Subcutaneous abdominal adipose tissue (tissue), 5 donors: Measurements from ENCODE around the gene GANC.

Experiments
- H3K27ac ChIP-seq: one replicate; pipeline ENCODE4 v1.7.0; 2013; ENCODE audit warnings: low read depth, mild to moderate bottlenecking, inconsistent platforms, low read length, moderate library complexity
- H3K27me3 ChIP-seq, 5 donors: one replicate each; pipeline ENCODE4 v1.7.0; 2013; ENCODE audit warnings: low read length in 5 of 5, inconsistent platforms in 1 of 5; ENCODE audit not compliant: control insufficient read depth in 5 of 5, insufficient read depth in 4 of 5
- H3K36me3 ChIP-seq, 5 donors: one replicate each; pipeline ENCODE4 v1.7.0; 2013; ENCODE audit warnings: low read length in 5 of 5; ENCODE audit not compliant: control insufficient read depth in 5 of 5, insufficient read depth in 5 of 5
- H3K4me1 ChIP-seq, 5 donors: one replicate each; pipeline ENCODE4 v1.7.0; 2013; ENCODE audit warnings: low read length in 5 of 5, mild to moderate bottlenecking in 3 of 5, moderate library complexity in 1 of 5; ENCODE audit not compliant: control insufficient read depth in 5 of 5, insufficient read depth in 5 of 5
- H3K4me3 ChIP-seq, 5 donors: one replicate each; pipeline ENCODE4 v1.7.0; 2013; ENCODE audit warnings: low read length in 5 of 5, low read depth in 1 of 5
- H3K9ac ChIP-seq, 5 donors: one replicate each; pipeline ENCODE4 v1.7.0; 2013; ENCODE audit warnings: low read length in 5 of 5, mild to moderate bottlenecking in 4 of 5, moderate library complexity in 3 of 5
- H3K9me3 ChIP-seq, 5 donors: one replicate each; pipeline ENCODE4 v1.7.0; 2013; ENCODE audit warnings: low read length in 5 of 5; ENCODE audit not compliant: control insufficient read depth in 5 of 5
- donor health status: healthy.
- donor health status: healthy.
- donor health status: healthy.
- donor health status: healthy.
- donor health status: healthy.

Gene GANC

GRCh38 chr15:42264795-42265194, 8.2 kb upstream of the GANC start:
- Histone ChIP-seq H3K4me1 (peaks cover 0 to 6% (median 0%) of the 10 kb centered on the region in 5 donors), H3K27me3 (no peaks in the 10 kb centered on the region), H3K9me3 (no peaks in the 10 kb centered on the region), H3K36me3 (peaks cover 49 to 71% (median 55%) of the 10 kb centered on the region in 5 donors), H3K9ac (no peak overlapping the region), H3K4me3 (no peak overlapping the region), H3K27ac (no peak overlapping the region)

- H3K27ac ChIP-seq = no peak overlapping the region
- H3K27me3 ChIP-seq = no peaks in the 10 kb centered on the region
- H3K4me1 ChIP-seq = peaks cover 0 to 26% (median 18%) of the 10 kb centered on the region in 5 donors
- no peaks in the 10 kb centered on the region for H3K9me3 ChIP-seq
- no peak overlapping the region for H3K9ac ChIP-seq
- H3K36me3 ChIP-seq = peaks cover 34 to 50% (median 41%) of the 10 kb centered on the region in 5 donors
- H3K4me3 ChIP-seq = no peak overlapping the region
Observed at GRCh38 chr15:42267286-42267685, 5.7 kb upstream of the GANC start.

- H3K4me1 ChIP-seq = peaks cover 0 to 48% (median 45%) of the 10 kb centered on the region in 5 donors
- H3K36me3 ChIP-seq = peaks cover 12 to 22% (median 18%) of the 10 kb centered on the region in 5 donors
- no peak overlapping the region for H3K27ac ChIP-seq
- H3K27me3 ChIP-seq = no peaks in the 10 kb centered on the region
- H3K9ac ChIP-seq = peak overlapping the region in 1 of 5 donors; percentile 6
- no peaks in the 10 kb centered on the region for H3K9me3 ChIP-seq
- no peak overlapping the region for H3K4me3 ChIP-seq
Observed at GRCh38 chr15:42270551-42270950, 2.5 kb upstream of the GANC start.

- Histone ChIP-seq H3K4me3 (no peak overlapping the region), H3K27ac (no peak overlapping the region)
Observed at GRCh38 chr15:42270996-42271395, 2.0 kb upstream of the GANC start.

GRCh38 chr15:42273900-42274701, 1.1 kb downstream of the GANC start:
- Histone ChIP-seq H3K4me1 (peaks cover 2 to 51% (median 49%) of the 10 kb centered on the region in 5 donors), H3K27me3 (no peaks in the 10 kb centered on the region), H3K4me3 (peak overlapping the region; percentile 86 to 99 (median 97)), H3K9ac (peak overlapping the region; percentile 91 to 97 (median 95)), H3K9me3 (no peaks in the 10 kb centered on the region), H3K36me3 (peaks cover 1 to 8% (median 6%) of the 10 kb centered on the region in 5 donors), H3K27ac (peak overlapping the region; percentile 100)

More at GRCh38 chr15:42270996-42271395, 2.0 kb upstream of the GANC start:
- no peaks in the 10 kb centered on the region for H3K9me3 ChIP-seq
- H3K4me1 ChIP-seq = peaks cover under 1 to 53% (median 49%) of the 10 kb centered on the region in 5 donors
- peak overlapping the region in 3 of 5 donors; percentile 6 to 59 (median 35) for H3K9ac ChIP-seq
- peaks cover 9 to 21% (median 14%) of the 10 kb centered on the region in 5 donors for H3K36me3 ChIP-seq
- H3K27me3 ChIP-seq = no peaks in the 10 kb centered on the region

- peak overlapping the region; percentile 86 to 99 (median 97) for H3K4me3 ChIP-seq
- H3K36me3 ChIP-seq = peaks cover 7 to 13% (median 11%) of the 10 kb centered on the region in 5 donors
- H3K27me3 ChIP-seq = no peaks in the 10 kb centered on the region
- peaks cover 2 to 51% (median 49%) of the 10 kb centered on the region in 5 donors for H3K4me1 ChIP-seq
- peak overlapping the region; percentile 91 to 97 (median 95) for H3K9ac ChIP-seq
- peak overlapping the region; percentile 100 for H3K27ac ChIP-seq
- no peaks in the 10 kb centered on the region for H3K9me3 ChIP-seq
Observed at GRCh38 chr15:42274702-42274989, 1.6 kb downstream of the GANC start.

GRCh38 chr15:42275780-42276391, 2.9 kb downstream of the GANC start:
- H3K36me3 ChIP-seq = peaks cover 15 to 26% (median 19%) of the 10 kb centered on the region in 5 donors
- peak overlapping the region; percentile 1 to 97 (median 94) for H3K9ac ChIP-seq
- peak overlapping the region; percentile 100 for H3K27ac ChIP-seq
- H3K4me3 ChIP-seq = peak overlapping the region; percentile 29 to 99 (median 91)
- H3K27me3 ChIP-seq = no peaks in the 10 kb centered on the region
- H3K4me1 ChIP-seq = peaks cover 2 to 46% (median 42%) of the 10 kb centered on the region in 5 donors
- no peaks in the 10 kb centered on the region for H3K9me3 ChIP-seq

GRCh38 chr15:42276762-42277161, 3.8 kb downstream of the GANC start:
- Histone ChIP-seq H3K4me3 (no peak overlapping the region), H3K9me3 (no peaks in the 10 kb centered on the region)

GRCh38 chr15:42279234-42279723, 6.3 kb downstream of the GANC start:
- Histone ChIP-seq H3K9ac (no peak overlapping the region), H3K9me3 (no peaks in the 10 kb centered on the region), H3K4me3 (no peak overlapping the region), H3K27ac (no peak overlapping the region), H3K27me3 (no peaks in the 10 kb centered on the region), H3K4me1 (peaks cover 2 to 20% (median 19%) of the 10 kb centered on the region in 5 donors), H3K36me3 (peaks cover 20 to 50% (median 33%) of the 10 kb centered on the region in 5 donors)

More at GRCh38 chr15:42276762-42277161, 3.8 kb downstream of the GANC start:
- H3K4me1 ChIP-seq = peaks cover 2 to 38% (median 34%) of the 10 kb centered on the region in 5 donors
- peaks cover 14 to 34% (median 24%) of the 10 kb centered on the region in 5 donors for H3K36me3 ChIP-seq
- H3K9ac ChIP-seq = no peak overlapping the region
- H3K27me3 ChIP-seq = no peaks in the 10 kb centered on the region
- H3K27ac ChIP-seq = no peak overlapping the region

- H3K9me3 ChIP-seq = no peaks in the 10 kb centered on the region
- no peak overlapping the region for H3K9ac ChIP-seq
- H3K27ac ChIP-seq = no peak overlapping the region
- H3K27me3 ChIP-seq = no peaks in the 10 kb centered on the region
- no peak overlapping the region for H3K4me3 ChIP-seq
- H3K36me3 ChIP-seq = peaks cover 20 to 66% (median 38%) of the 10 kb centered on the region in 5 donors
- H3K4me1 ChIP-seq = no peaks in the 10 kb centered on the region
Observed at GRCh38 chr15:42282344-42282743, 9.3 kb downstream of the GANC start.
